H54 (cell line): ENCODE measurements around the gene NME7.
"Not testable (repeated sequence)": the region's sequence is repeated elsewhere in the genome, so short reads cannot be mapped to it uniquely, and the experiment has no call there.

ENCODE experiments used
- DNase-seq: peaks from one replicate; pipeline ENCODE4 v3.0.0; 2011; ENCODE audit warnings: low spot score, mixed read lengths; ENCODE audit not compliant: insufficient read length
- FAIRE-seq: peaks from 3 replicates; lab custom pipeline; 2011; peaks lifted over from hg19 to GRCh38; lab: Jason Lieb, UNC
- POLR2A ChIP-seq: IDR thresholded peaks from 2 replicates; pipeline ENCODE4 v1.6.1; 2011; ENCODE audit warnings: low read depth, mild to moderate bottlenecking, low read length

The NME7 gene, protein sequence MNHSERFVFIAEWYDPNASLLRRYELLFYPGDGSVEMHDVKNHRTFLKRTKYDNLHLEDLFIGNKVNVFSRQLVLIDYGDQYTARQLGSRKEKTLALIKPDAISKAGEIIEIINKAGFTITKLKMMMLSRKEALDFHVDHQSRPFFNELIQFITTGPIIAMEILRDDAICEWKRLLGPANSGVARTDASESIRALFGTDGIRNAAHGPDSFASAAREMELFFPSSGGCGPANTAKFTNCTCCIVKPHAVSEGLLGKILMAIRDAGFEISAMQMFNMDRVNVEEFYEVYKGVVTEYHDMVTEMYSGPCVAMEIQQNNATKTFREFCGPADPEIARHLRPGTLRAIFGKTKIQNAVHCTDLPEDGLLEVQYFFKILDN

GRCh38 chr1:169367686-169368405, at the start of gene NME7, which contains the start of gene BLZF1:
TSS of gene NME7 (minus strand) at chr1:169367797. CDS start at chr1:169367710, 87 bp downstream.
TSS of gene BLZF1 (plus strand) at chr1:169368195. CDS start at chr1:169369523, 1,328 bp downstream.
- peak; percentile 63 for TF ChIP-seq POLR2A
- peak; percentile 35 for DNase-seq
- peak; percentile 96 for FAIRE-seq

DNA sequence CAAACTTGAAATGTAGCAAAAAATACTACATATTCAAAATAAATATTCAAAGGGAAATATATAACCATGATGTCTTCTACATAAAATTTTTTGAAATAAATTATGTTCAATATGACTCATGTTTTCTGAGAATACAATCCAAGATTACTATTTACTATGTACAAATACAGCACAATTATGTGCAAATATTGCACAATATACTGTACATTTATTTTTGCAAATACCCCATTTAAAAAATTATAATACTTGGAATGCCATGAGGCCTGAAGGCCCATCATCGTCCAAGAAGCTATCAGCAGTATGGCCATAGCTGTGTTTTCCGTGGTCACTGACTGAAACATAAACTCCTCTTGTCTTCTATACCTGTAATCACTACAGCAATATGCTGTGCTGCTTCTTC, 47.4 kb upstream of the NME7 start:
- FAIRE-seq: no peak
- no peak for DNase-seq
- no peak for TF ChIP-seq POLR2A

DNA sequence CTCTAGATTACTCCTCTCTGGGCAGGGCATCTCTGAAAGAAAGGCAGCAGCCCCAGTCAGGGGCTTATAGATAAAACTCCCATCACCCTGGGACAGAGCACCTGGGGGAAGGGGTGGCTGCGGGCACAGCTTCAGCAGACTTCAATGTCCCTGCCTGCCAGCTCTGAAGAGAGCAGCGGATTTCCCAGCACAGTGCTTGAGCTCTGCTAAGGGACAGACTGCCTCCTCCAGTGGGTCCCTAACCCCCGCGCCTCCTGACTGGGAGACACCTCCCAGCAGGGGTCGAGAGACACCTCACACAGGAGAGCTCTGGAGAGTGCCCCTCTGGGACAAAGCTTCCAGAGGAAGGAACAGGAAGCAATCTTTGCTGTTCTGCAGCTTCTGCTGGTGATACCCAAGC, 40.7 kb upstream of the NME7 start:
- DNase-seq, FAIRE-seq: not testable (repeated sequence)

DNA sequence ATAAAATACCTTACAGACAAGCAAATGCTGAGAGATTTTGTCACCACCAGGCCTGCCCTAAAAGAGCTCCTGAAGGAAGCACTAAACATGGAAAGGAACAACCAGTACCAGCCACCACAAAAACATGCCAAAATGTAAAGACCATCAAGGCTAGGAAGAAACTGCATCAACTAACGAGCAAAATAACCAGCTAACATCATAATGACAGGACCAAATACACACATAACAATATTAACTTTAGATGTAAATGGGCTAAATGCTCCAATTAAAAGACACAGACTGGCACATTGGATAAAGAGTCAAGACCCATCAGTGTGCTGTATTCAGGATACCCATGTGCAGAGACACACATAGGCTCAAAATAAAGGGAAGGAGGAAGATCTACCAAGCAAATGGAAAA, 35.0 kb upstream of the NME7 start:
- DNase-seq, FAIRE-seq: not testable (repeated sequence)

DNA sequence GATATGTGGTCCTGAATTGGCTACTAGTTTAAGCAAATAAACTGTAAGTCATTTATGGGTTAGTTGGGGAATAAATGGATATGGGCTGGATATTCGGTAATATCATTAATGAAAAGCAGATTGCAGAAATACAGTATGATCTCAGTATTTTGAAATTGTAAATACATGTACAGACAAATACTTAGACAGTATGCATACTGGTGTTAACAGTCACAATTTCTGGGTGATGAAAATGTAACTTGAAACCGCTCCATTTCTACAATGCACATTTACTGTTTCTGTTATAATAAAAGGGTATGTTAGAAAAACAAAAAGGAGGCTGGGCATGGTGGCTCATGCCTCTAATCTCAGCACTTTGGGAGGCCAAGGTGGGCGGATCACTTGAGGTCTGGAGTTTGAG, 28.4 kb upstream of the NME7 start:
- TF ChIP-seq POLR2A: no peak
- DNase-seq (no peak), FAIRE-seq (no peak)

DNA sequence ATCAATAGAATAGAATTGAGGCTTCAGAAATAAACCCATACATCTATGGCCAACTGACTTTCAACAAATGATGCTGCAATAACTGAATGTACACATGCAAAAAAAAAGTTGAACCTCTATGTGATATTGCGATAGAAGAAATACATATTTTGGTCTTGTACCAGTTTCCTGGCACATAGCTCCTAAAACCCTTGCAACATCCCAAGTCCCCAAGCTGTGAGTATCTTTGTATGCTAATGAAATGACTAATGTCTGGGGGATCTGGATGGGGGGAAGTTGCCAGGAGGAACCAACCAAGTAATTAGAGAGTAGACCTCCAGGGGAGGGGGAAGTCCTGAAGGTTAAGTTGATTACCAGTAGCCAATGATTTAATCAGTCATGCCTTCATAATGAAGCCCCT, 24.8 kb upstream of the NME7 start:
- no peak for TF ChIP-seq POLR2A
- FAIRE-seq (no peak), DNase-seq (no peak)

DNA sequence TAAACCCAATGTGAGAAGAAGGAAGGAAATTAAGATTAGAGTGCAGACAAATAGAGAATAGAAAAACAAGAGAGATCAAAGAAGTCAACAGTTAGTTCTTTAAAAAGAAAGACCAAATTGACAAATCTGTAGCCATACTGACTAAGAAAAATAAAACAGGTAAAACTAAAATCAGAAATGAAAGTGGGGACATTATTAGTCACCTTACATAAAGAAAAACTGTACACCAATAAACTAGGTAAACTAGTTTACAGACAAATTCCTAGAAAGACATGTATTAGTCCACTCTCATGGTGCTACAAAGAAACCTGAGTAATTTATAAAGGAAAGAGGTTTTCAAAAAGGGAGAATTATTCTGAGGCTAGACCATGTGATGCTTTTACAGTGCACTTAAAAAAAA, 22.7 kb upstream of the NME7 start:
- TF ChIP-seq POLR2A: no peak
- FAIRE-seq: no peak
- no peak for DNase-seq

DNA sequence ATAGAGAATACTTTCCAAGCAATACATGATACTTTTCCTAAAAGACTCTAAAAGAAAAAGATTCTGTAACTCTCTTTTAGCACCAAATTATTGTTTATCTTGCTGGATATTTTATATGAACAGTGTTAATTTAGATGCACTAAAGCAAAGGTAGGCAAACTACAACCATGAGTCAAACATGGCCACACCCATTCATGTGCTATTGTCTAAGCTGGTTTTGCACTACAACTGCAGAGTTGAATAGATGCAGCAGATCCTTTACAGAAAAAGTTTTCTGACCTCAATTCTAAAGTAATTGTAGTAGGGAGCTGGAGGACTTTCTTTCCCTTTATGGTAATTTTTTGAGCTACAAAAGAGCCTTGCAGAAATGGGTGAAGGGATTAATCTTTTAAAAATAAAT, 19.8 kb upstream of the NME7 start:
- no peak for TF ChIP-seq POLR2A
- DNase-seq: no peak
- no peak for FAIRE-seq

DNA sequence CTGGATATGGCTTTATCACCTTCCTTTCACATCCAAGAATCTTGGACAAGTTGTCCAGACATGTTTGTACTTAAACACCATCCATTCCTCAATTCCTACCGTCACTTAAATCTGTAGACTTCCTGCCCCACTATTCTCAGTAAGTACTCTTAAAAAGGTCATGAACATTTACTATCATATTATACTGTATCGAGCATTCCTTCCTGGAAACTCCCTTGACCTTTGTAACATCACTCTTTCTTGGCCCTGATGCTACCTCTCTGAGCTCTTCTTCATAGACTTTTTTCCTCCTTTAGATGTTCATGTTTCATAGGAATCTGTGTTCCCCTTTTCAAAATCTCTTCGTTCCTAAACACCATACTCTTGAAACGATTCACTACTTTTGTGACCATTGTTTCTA, 15.9 kb upstream of the NME7 start:
- TF ChIP-seq POLR2A: no peak
- no peak for FAIRE-seq
- no peak for DNase-seq

DNA sequence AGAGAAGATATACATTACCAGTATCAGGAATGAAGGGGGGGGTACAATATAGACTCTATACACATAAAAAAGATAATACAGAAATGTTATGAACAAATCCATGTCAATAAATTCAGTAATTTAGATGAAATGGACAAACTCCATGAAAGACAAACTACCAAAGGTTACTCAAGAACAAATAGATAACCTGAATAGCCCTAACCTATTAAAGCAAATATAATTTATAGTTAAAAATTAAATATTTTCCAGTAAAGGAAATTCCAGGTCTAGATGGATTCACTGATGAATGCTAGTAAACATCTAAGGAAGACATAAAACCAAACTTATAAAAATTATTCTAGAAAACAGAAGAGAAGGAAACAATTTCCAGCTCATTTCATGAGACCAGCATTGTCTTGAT, 13.6 kb upstream of the NME7 start:
- DNase-seq (no peak), FAIRE-seq (no peak)
- no peak for TF ChIP-seq POLR2A

- FAIRE-seq (no peak), DNase-seq (no peak)
- TF ChIP-seq POLR2A: no peak
Measured at GRCh38 chr1:169371404-169371803, 3.8 kb upstream of the NME7 start.

DNA sequence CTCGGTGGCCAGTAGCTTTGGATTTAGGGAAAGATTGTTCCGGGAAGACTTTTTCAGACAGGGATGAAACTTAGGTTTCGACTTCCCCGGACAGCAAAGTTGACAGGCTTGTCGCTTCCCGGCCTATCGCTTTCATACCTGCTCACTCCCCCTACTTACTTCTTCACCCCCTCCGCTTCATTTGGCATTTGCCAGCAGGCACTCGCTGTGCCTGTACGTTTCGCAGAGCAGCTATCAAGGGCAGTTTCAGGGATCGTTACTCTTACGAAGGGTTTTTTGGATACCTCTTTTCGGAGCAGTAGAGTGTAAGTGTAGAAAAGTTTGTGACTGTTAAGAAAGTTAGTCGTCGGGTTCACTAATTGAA, 791 bp upstream of the NME7 start:
- FAIRE-seq: no peak
- TF ChIP-seq POLR2A: no peak
- no peak for DNase-seq

- FAIRE-seq (no peak), DNase-seq (no peak)
- TF ChIP-seq POLR2A: no peak
Measured at GRCh38 chr1:169367096-169367685, 406 bp downstream of the NME7 start.

- FAIRE-seq: peak; percentile 30
- TF ChIP-seq POLR2A: no peak
- DNase-seq: no peak
Measured at GRCh38 chr1:169364948-169365347, 2.6 kb downstream of the NME7 start.
